GM21515 (cell line): Measurements from ENCODE around the gene ACTRT2.

Source experiments
- ATAC-seq: cut with Tn5 transposase; IDR thresholded peaks from one replicate; pipeline ENCODE4 v1.9.1; 2021; ENCODE audit not compliant: unreplicated experiment

The ACTRT2 gene

DNA sequence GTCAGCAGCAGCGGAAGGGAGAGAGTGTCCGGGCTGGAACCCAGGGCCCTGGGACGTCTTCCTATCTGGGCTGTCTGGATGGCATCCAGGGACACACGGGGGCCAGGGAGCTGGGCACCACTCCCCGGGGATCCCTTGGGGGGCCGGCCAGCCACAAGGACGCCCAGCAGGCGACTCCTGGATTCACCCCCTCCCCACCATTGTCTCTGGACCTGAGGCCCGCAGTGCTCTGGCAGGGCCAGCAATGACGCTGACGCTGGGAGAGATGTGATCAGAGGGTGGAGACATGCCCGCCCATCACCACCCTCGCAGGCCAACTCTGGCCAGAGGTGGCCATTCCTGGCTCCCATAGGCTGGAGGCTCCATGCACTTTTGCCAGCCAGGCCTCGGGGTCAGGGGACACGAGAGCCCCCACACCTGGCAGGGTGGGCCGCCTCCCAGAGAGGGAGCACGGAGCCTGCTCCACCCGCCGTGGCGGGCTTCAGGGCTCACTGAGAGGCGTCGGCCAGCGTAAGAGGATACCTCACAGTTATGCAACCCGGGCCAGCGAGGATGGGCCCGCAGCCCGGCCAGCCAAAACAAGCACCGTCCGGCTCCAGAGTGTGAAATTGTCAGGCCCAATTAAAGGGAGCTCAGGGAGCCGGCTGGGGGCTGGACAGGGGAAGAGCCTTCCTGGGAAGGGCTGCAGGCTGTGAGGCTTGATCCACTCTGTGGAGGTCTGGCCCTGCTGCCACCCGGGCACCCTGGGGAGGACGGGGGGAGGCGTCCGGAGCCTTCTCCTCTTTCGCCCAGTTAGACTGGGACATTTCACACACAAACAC lies 10.3 kb downstream of the ACTRT2 start:
- ATAC-seq, result no peak

- ATAC-seq, result no peak
These were observed 11.2 kb downstream of the ACTRT2 start for GRCh38 chr1:3032371-3033039.

- no peak for ATAC-seq
These were observed 11.9 kb downstream of the ACTRT2 start for GRCh38 chr1:3033040-3033789.

- no peak for ATAC-seq
These were observed 12.5 kb downstream of the ACTRT2 start for GRCh38 chr1:3033790-3034090.

- no peak for ATAC-seq
These were observed 12.9 kb downstream of the ACTRT2 start for GRCh38 chr1:3034162-3034561.

GRCh38 chr1:3034728-3035562 lies 13.7 kb downstream of the ACTRT2 start:
- ATAC-seq, result no peak

GRCh38 chr1:3035563-3036446 lies 14.5 kb downstream of the ACTRT2 start:
- ATAC-seq, result no peak

DNA sequence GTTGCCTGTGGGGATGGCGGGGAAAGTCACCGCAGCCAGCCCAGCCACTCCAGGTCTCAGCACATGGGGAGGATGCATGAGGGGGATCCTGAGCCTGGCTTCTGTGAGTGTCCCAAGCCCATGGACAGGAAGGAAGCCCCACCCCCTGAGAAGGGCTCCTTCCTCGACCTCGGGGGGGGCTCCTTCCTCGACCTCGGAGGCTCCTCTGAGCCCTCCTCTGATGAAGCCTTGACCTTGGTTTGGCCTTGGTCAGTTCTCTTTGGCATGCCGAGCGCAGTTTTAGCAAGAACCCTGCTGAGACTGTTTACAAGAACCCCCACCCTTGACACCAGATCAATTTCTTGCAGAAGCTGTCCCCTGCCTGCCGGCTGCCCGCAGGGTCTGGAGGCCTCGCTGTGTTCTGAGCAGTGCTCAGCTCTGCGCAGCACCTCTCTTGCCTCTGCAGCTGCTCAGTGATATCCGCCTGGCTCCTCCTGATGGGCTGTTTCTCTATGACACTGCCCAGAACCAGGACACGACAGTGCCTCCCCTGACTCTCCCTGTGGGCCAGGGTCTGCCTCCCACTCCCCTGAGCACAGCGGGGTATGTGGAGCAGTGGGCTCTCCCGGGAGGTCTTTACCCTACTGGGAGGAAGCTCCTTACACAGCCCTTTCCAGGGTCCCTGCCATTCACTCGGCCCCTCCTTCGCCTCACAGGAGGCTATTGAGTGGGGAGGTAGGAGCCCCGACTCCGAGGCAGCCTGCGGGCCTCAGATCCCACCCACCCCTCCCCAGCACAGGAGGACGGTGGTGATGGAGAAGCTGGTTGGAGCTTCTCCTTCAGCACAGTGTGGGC lies 15.4 kb downstream of the ACTRT2 start:
- no peak for ATAC-seq

GRCh38 chr1:3037281-3038040 lies 16.2 kb downstream of the ACTRT2 start:
- ATAC-seq, result no peak

GRCh38 chr1:3038113-3038551 lies 16.9 kb downstream of the ACTRT2 start:
- no peak for ATAC-seq

- no peak for ATAC-seq
These were observed 17.4 kb downstream of the ACTRT2 start for GRCh38 chr1:3038571-3039181.

DNA sequence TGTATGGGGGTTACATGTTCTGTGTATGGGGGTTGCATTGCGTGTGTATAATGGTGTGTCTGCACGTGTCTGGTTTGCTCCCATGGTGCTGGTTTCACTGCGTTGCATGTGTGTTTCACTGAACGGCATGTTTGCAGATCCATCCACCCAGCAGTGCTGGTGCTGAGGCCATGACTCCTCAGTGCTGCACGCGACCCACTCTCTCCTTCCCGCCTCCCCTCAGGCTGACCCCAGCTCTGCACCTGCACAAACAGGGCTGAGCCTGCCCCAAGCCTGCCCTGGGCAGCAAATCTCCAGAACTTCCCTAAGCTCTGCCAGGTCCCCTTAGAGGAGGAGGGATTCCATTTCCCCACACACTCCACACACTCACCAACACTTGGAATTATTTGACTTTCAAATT lies 18.7 kb downstream of the ACTRT2 start:
- ATAC-seq, result no peak

DNA sequence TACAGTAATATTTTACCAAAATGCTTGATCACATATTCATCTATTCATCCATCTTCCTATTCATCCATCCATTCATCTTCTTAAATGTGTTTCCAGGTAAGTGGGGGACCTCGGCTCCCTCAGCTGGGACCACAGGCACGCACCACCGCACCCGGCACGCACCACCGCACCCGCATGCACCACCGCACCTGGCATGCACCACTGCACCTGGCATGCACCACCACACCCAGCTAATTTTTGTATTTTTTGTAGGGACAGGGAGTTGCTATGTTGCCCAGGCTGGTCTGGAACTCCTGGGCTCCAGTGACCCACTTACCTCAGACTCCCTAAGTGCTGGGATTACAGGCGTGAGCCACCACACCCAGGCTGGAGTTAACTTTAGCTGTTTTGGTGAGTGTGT lies 21.2 kb downstream of the ACTRT2 start:
- no peak for ATAC-seq

- ATAC-seq, result no peak
These were observed 27.9 kb downstream of the ACTRT2 start for GRCh38 chr1:3049164-3049563.

- ATAC-seq, result no peak
These were observed 28.6 kb downstream of the ACTRT2 start for GRCh38 chr1:3049905-3050304.

DNA sequence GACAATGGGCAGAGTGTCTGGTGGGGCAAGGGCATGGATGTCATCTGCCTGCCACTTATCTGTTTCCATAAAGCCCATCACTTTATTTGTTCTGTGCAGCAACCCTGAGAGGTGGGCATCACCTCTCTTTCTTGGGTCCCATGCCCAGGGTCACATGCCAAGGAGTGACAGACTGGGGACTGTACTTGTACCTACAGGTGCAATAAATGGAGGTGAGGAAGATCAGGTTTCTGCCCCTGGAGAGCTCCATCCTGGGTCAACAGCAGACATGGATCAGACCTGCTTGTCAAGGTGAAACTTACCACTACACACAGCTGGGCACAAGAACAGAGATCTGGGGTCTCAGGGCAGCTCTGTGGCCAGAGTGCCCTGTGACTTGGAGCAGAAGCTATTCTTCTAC lies 29.3 kb downstream of the ACTRT2 start:
- no peak for ATAC-seq

DNA sequence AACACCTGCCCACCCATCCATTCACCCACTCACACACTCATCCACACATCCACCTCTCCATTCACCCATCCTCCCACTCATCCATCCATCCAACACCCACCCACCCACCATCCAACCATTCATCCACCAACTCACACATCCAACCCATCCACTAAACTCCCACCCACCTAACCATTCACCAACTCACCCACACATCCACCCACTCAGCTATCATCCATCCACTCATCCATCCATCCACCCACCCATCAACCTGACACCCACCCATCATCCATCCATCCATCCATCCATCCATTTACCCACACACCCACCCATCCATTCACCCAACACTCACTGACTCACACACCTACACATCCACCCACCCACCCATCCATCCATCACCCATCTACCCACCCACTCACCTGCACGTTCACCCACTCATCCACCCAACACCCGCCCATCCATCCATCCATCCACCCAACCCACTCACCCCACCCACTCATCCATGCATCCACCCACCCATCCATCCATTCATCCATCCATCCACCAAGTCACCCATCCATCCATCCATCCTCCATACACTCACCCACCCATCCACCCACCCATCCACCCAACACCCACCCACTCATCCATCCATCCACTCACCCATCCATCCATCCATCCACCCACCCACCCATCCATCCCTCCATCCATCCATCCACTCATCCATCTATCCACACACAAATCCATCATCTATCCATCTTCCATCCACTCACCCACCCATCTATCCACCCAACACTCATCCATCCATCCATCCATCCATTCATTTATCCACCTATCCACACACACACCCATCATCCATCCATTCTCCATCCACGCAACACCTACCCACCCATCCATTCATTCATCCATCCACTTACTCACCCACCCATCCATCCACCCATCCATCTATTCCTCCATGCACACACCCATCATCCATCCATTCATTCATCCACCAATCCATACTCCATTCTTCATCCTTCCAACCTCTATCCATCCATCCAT lies 30.3 kb downstream of the ACTRT2 start:
- no peak for ATAC-seq
